Activated CD8-positive, alpha-beta memory T cell treated with anti-CD3 and anti-CD28 coated beads, Interleukin-2, amount 50 U/mL, for 24 hours (primary cell): ENCODE results near the gene ZNF564.
"Not testable (repeated sequence)": the region's sequence is repeated elsewhere in the genome, so short reads cannot be mapped to it uniquely, and the experiment has no call there.

Source experiments
- DNase-seq: peaks from one replicate; pipeline ENCODE4 v3.0.0-alpha.2; 2020; ENCODE audit errors: extremely low read depth

The ZNF564 gene

GRCh38 chr19:12551060-12551832 lies at the start of gene ZNF564:
Gene ZNF564 (minus strand): TSS chr19:12551482. CDS start chr19:12551332, 150 bp downstream.
- peak; percentile 87 for DNase-seq

GRCh38 chr19:12597594-12597993 lies 46.3 kb upstream of the ZNF564 start:
- no peak for DNase-seq

DNA sequence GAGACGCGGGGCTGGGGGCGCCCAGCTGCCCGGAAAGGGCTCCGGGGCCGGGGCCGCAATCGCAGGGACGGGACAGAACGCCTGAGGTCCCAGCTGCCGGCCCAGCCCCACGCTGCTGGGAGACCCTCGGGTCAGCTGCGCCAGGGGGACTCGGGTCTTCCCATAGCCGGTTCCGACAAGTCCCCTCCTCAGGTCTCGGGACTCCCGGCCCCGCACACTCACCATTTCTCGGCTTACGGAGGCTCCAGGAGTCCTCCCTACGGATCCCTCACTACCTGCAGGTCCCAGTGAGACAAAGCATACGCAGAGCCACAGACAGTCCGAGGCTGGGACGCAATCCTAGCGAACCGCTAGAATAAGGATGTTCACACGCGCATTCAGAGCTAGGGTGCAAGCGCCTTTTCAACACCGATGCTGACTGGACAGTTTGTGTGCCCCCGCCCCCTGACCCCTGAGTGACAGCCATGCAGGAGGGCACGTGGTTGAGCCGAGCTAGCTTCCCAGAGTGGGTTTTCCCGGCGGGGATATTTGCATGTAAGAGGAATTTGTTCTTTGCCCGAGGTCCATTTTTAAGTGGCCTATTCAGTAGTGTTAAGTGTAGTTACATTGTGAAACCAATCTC lies 45.8 kb upstream of the ZNF564 start:
- DNase-seq = no peak

- DNase-seq = no peak
These were observed 45.2 kb upstream of the ZNF564 start for GRCh38 chr19:12596485-12596884.

GRCh38 chr19:12581100-12581499 lies 29.8 kb upstream of the ZNF564 start:
- no peak for DNase-seq

- DNase-seq = no peak
These were observed 29.0 kb upstream of the ZNF564 start for GRCh38 chr19:12580180-12580694.

GRCh38 chr19:12578641-12579040 lies 27.4 kb upstream of the ZNF564 start:
- DNase-seq = no peak

DNA sequence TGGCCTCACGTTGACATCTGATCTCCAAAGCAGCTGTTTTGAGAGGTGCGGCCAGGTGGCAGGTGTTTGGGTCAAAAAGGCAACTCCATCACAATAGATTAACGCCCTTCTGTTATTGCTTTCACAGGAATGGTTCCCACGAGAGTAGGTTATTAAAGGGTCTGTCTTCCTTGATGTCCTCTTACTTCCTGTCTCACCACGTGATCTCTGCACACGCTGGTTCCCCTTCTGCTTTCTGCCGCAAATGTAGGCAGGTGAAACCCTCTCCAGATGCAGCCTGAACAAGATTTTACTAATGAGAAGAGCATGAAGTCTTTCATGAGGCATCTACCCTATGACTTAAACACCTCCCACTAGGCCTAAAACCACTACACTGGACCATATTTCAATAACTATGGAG lies 22.8 kb upstream of the ZNF564 start:
- no peak for DNase-seq

DNA sequence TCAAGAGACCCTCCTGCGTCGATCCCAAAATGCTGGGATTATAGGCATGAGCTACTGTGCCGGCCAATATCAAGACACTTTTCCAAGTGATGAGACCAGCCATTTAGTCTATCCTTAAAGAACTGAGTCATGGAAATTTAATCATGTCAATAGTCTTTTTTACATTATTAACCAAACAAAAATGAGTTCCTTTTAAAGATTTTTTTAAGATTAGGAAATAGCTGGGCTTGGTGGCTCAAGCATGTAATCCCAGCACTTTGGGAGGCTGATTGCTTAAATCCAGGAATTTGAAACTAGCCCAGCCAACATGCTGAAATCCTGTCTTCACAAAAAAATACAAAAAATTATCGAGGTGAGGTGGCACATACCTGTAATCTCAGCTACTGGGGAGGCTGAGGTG lies 16.7 kb upstream of the ZNF564 start:
- no peak for DNase-seq

- not testable (repeated sequence) for DNase-seq
These were observed 15.1 kb upstream of the ZNF564 start for GRCh38 chr19:12566380-12566779.

GRCh38 chr19:12564016-12564664 lies 12.9 kb upstream of the ZNF564 start:
- DNase-seq = peak; percentile 78

DNA sequence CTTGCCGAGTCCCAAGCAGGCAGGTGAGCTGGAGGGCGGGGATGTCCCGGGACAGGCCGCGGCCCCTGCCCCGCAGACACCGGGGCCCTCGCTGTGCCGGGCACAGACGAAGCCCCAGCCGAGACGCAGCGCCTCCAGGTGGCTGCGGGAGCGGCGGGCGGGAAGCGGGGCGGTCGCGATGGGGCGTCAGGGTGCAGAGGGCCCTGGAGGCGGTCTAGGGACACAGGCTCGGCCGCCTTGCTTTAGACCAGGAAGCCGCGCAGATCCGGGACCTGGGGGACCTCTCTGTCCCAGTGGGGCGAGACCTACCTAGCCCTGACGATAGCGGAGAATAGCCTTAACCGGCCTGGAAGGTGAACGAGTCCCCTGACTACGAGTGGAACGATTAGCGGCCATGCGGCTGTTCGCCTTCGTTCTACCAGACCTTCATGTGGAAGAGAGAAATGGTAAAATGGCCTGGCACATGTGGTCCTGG lies 4.2 kb upstream of the ZNF564 start:
- no peak for DNase-seq

GRCh38 chr19:12546903-12547302 lies 4.4 kb downstream of the ZNF564 start:
- no peak for DNase-seq

DNA sequence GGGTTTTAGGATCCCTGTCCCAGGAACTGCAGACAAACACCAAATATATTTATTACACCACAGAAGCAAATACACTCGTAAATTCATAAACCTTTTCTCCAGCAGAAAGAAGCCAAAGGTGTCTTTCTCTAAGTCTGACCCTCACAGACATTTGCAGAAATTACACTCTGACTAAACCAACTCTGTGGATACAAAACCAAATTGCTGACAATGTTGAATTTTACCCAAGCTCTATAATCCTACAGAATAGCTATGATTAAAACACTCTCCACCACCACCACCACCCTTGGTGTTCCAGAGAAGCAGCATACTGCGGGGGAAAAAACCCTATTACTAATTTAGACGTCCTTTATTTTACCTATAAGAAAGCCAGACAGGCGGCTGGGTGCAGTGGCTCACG lies 5.2 kb downstream of the ZNF564 start:
- DNase-seq = no peak

GRCh38 chr19:12545267-12545666 lies 6.0 kb downstream of the ZNF564 start:
- no peak for DNase-seq

GRCh38 chr19:12544401-12544876 lies 6.8 kb downstream of the ZNF564 start:
- no peak for DNase-seq

DNA sequence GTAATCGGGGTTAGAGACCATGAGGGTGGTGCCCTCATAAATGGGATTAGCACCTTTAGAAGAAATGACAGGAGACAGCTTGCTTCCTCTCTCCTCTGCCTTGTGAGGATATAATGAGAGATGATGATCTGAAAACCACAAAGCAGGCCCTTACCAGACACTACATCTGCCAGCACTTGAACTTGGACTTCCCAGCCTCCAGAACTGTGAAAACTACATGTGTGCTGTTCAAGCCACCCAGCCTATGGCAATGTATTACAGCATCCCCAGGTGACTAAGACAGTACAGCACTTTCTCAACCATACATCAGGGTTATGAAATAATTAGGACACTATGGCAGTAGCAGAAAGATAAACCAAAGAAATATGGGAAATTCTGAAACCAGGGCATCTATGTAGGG lies 7.4 kb downstream of the ZNF564 start:
- no peak for DNase-seq

DNA sequence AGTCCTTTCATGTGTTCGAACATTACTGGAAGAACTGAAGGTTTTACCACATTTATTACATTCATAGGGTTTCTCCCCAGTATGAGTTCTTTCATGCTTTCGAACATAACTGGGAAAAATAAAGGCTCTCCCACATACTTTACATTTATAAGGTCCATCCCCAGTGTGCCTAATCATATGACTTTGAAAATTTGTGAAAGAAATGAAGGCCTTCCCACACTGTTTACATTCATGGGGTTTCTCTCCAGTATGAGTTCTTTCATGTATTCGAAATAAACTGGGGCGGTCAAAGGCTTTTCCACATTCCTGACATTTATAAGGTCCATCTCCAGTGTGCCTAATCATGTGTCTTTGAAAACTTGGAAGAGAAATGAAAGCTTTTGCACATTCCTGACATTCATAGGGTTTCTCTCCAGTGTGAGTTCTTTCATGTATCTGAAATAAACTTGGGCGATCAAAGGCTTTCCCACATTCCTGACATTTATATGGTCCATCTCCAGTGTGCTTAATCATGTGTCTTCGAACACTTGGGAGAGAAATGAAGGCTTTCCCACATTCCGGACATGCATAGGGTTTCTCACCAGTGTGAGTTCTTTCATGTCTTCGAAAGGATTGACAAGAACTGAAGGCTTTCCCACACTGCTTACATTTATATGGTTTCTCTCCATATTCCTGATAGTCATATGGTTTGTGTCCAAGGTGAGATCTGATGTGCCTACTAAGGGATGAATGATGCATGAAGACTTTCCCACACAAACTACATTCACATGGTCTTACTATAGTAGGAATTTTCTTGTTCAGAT lies 24.0 kb downstream of the ZNF564 start:
- no peak for DNase-seq

DNA sequence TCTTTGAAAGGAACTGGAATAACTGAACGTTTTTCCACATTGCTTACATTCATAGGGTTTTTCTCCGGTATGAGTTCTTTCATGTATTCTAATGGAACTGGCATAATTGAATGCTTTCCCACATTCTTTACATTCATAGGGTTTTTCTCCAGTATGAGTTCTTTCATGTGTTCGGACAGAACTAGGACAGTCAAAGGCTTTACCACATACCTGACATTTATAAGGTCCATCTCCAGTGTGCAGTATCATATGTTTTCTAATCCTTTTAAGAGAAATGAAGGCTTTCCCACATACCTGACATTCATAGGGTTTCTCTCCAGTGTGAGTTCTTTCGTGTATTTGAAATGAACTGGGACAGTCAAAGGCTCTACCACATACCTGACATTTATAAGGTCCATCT lies 24.7 kb downstream of the ZNF564 start:
- DNase-seq = no peak

DNA sequence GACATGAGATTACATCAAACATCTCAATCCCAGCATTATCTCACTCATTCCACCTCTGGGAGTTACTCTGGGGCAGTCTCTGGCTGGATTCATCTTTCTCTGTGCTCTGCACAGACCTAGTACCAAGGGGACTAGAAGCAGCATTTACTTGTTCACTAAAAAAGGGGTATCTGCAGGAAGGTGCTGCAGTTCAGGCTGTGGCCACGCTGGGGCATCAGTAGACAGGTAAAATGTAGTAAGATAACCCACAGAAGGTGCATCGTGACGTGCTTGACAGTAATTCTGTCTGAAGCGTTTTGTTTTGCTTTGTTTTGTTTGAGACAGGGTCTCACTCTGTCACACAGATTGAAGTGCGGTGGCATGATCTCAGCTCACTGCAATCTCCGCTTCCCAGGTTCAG lies 29.3 kb downstream of the ZNF564 start:
- no peak for DNase-seq

- DNase-seq = no peak
These were observed 37.7 kb downstream of the ZNF564 start for GRCh38 chr19:12513531-12514061.
